NCI-H2227 (cell line): ENCODE data around the gene BFSP1.
A peak's percentile ranks its signal among the peaks of the same experiment; 100 is the strongest.

Source experiments
- DNase-seq: peaks from one replicate; lab custom pipeline; 2025; ENCODE audit not compliant: unreplicated experiment; lab: John Stamatoyannopoulos, UW

BFSP1 gene

GRCh38 chr20:17524560-17524959 lies 6.6 kb downstream of the BFSP1 start:
- DNase-seq, result no peak

- no peak for DNase-seq
Observed at GRCh38 chr20:17523326-17523725, 7.9 kb downstream of the BFSP1 start.

- no peak for DNase-seq
Observed at GRCh38 chr20:17522528-17522927, 8.7 kb downstream of the BFSP1 start.

GRCh38 chr20:17520583-17520982 lies 10.6 kb downstream of the BFSP1 start:
- DNase-seq, result no peak

GRCh38 chr20:17519606-17520285 lies 11.4 kb downstream of the BFSP1 start:
- no peak for DNase-seq

- no peak for DNase-seq
Observed at GRCh38 chr20:17518339-17519052, 12.7 kb downstream of the BFSP1 start.

GRCh38 chr20:17515053-17515452 lies 16.1 kb downstream of the BFSP1 start:
- DNase-seq, result no peak

- no peak for DNase-seq
Observed at GRCh38 chr20:17513939-17514338, 17.2 kb downstream of the BFSP1 start.

GRCh38 chr20:17511401-17511800 lies 19.8 kb downstream of the BFSP1 start:
- no peak for DNase-seq

- no peak for DNase-seq
Observed at GRCh38 chr20:17510548-17510947, 20.6 kb downstream of the BFSP1 start.

- no peak for DNase-seq
Observed at GRCh38 chr20:17508756-17509155, 22.4 kb downstream of the BFSP1 start.

- no peak for DNase-seq
Observed at GRCh38 chr20:17507531-17507930, 23.6 kb downstream of the BFSP1 start.

GRCh38 chr20:17507032-17507431 lies 24.1 kb downstream of the BFSP1 start:
- no peak for DNase-seq

- DNase-seq, result no peak
Observed at GRCh38 chr20:17505636-17506517, 25.3 kb downstream of the BFSP1 start.

GRCh38 chr20:17504898-17505635 lies 26.1 kb downstream of the BFSP1 start:
- DNase-seq, result peak; percentile 71

GRCh38 chr20:17504066-17504897 lies 26.9 kb downstream of the BFSP1 start:
- DNase-seq, result no peak

GRCh38 chr20:17503301-17504065 lies 27.7 kb downstream of the BFSP1 start:
- no peak for DNase-seq

GRCh38 chr20:17502105-17502504 lies 29.1 kb downstream of the BFSP1 start:
- no peak for DNase-seq

GRCh38 chr20:17501701-17502100 lies 29.5 kb downstream of the BFSP1 start:
- DNase-seq, result no peak
